SIG-M5 treated with dmso at 0.1 percent for 504 hours (cell line): ENCODE measurements around the gene R3HCC1L.

Source experiments
- DNase-seq: peaks from one replicate; lab custom pipeline; 2025; ENCODE audit not compliant: unreplicated experiment; lab: John Stamatoyannopoulos, UW

Gene R3HCC1L

GRCh38 chr10:98257961-98258360 is 123.5 kb downstream of the R3HCC1L start:
- DNase-seq = no peak

- no peak for DNase-seq
Observed at GRCh38 chr10:98258683-98259454, 124.4 kb downstream of the R3HCC1L start.

- peak; percentile 94 for DNase-seq
Observed at GRCh38 chr10:98259606-98260315, 125.3 kb downstream of the R3HCC1L start.

- no peak for DNase-seq
Observed at GRCh38 chr10:98260350-98260749, 125.9 kb downstream of the R3HCC1L start.

GRCh38 chr10:98260752-98261151 is 126.3 kb downstream of the R3HCC1L start:
- no peak for DNase-seq

- DNase-seq = no peak
Observed at GRCh38 chr10:98261436-98262277, 127.2 kb downstream of the R3HCC1L start.

GRCh38 chr10:98262571-98262970 is 128.1 kb downstream of the R3HCC1L start:
- DNase-seq = peak; percentile 27

GRCh38 chr10:98263088-98263487 is 128.6 kb downstream of the R3HCC1L start:
- no peak for DNase-seq

GRCh38 chr10:98264378-98265065 is 130.1 kb downstream of the R3HCC1L start:
- peak; percentile 75 for DNase-seq

GRCh38 chr10:98265403-98266378 is 131.2 kb downstream of the R3HCC1L start:
- DNase-seq = peak; percentile 46

- DNase-seq = peak; percentile 23
Observed at GRCh38 chr10:98266647-98267046, 132.2 kb downstream of the R3HCC1L start.

- no peak for DNase-seq
Observed at GRCh38 chr10:98267069-98267893, 132.8 kb downstream of the R3HCC1L start.

GRCh38 chr10:98267894-98268693 is 133.6 kb downstream of the R3HCC1L start, which contains the start of gene LOXL4:
Gene LOXL4 (minus strand): TSS chr10:98268194. CDS start chr10:98263019, 5,175 bp downstream.
- peak; percentile 56 for DNase-seq

GRCh38 chr10:98268694-98269431 is 134.4 kb downstream of the R3HCC1L start:
- DNase-seq = peak; percentile 16

- no peak for DNase-seq
Observed at GRCh38 chr10:98269435-98269912, 135.0 kb downstream of the R3HCC1L start.

GRCh38 chr10:98270073-98270740 is 135.8 kb downstream of the R3HCC1L start:
- DNase-seq = no peak

GRCh38 chr10:98270786-98271185 is 136.3 kb downstream of the R3HCC1L start:
- no peak for DNase-seq
